ENCODE data around the gene RAD21L1. TPM values are rescaled to one million over a fixed set of nuclear protein-coding genes. Genes with fewer than 3 reads are reported as not detected.

Gene RAD21L1
- total and polyA plus RNA-seq, 2 donors (not counting 3 experiments of a cell fraction or from before 2014, with no cell fraction given): 0.06 TPM; not detected in 1

GRCh38 chr20:1209447-1210387 lies 16.1 kb upstream of the RAD21L1 start:
- TF ChIP-seq CTCF (IDR thresholded peaks at IDR 0.05; ENCODE audit: extremely low read depth in 1 of 2, insufficient read depth in 1 of 2, low read depth in 1 of 2, low read length in 2 of 2): peak; percentile 32 to 41
- TF ChIP-seq EZH2 (IDR thresholded peaks at IDR 0.05; ENCODE audit: borderline replicate concordance, low read depth, low read length, severe bottlenecking): no peak
- no peak for TF ChIP-seq POLR2AphosphoS5 (IDR thresholded peaks at IDR 0.05; ENCODE audit: insufficient read depth, low read depth, low read length)
- ChIA-PET CTCF (interaction anchor here (0.6 to 4.2 kb wide), 8 partner anchors 89 to 391 kb away, joined by 3 to 32 read pairs (median 4); partner anchors contain the start of gene NSFL1C), POLR2A (no interaction called here)
- FAIRE-seq (peak; percentile 71), DNase-seq (ENCODE audit: low read depth, low spot score) (peak; percentile 16)
- BruUV-seq (replicated peaks): no TSS peak
- Histone ChIP-seq H3K4me2 (ENCODE audit: insufficient read depth, low read length) (no peak overlapping the region), H3K79me2 (ENCODE audit: control insufficient read depth, insufficient read depth, low read length) (no peaks in the 10 kb centered on the region), H3K4me3 (replicated peaks in 1 of 3; ENCODE audit: insufficient read depth in 1 of 3, low read depth in 1 of 3, low read length in 3 of 3) (no peak overlapping the region), H2AFZ (ENCODE audit: low read depth, low read length) (no peak overlapping the region), H3K9me1 (replicated peaks; ENCODE audit: control insufficient read depth, extremely low read depth, insufficient read depth, low read length) (no peaks in the 10 kb centered on the region), H3K9me3 (replicated peaks; ENCODE audit: control insufficient read depth, insufficient read depth, low read length) (no peaks in the 10 kb centered on the region), H3K9ac (replicated peaks; ENCODE audit: extremely low read depth, insufficient read depth, low read length) (no peak overlapping the region), H3K4me1 (ENCODE audit: control insufficient read depth, extremely low read depth, insufficient read depth, low read length) (no peaks in the 10 kb centered on the region), H4K20me1 (replicated peaks; ENCODE audit: control insufficient read depth, extremely low read depth, insufficient read depth, low read length) (no peaks in the 10 kb centered on the region), H3K27me3 (ENCODE audit: control insufficient read depth in 2 of 2, insufficient read depth in 2 of 2, low read length in 2 of 2) (peaks cover 11 to 44% of the 10 kb centered on the region in 2 experiments), H3K36me3 (ENCODE audit: control insufficient read depth in 2 of 2, extremely low read depth in 1 of 2, insufficient read depth in 2 of 2, low read length in 2 of 2) (no peaks in the 10 kb centered on the region), H3K27ac (ENCODE audit: insufficient read depth, low read depth, low read length) (no peak overlapping the region)
- intact Hi-C loops (cut with micrococcal nuclease) (loop anchor here (1.0 to 10.0 kb wide), 3 partner anchors 255 to 294 kb away; no protein-coding TSS in a partner anchor), dilution Hi-C loops (cut with MboI; ENCODE audit: extremely low pct_ligation_motif_present, low sequenced_read_pairs) (no loop called here)
